ENCODE data around the gene ARNT2.

- TF ChIP-seq CTCF (IDR thresholded peaks at IDR 0.05) (no peak), POLR2A (IDR thresholded peaks at IDR 0.05) (no peak), POLR2AphosphoS5 (IDR thresholded peaks at IDR 0.05; ENCODE audit: insufficient read depth in 1 of 2, low read depth in 1 of 2) (no peak)
Measured at GRCh38 chr15:80375968-80376891, 28.0 kb upstream of the ARNT2 start.

Data from vagina (tissue), 2 donors.